ENCODE measurements around the gene HOXB9. TPM values are rescaled to one million over a fixed set of nuclear protein-coding genes. Genes with fewer than 3 reads are reported as not detected.

Gene HOXB9
- total RNA-seq, 1 donor, result under 0.01 TPM

DNA sequence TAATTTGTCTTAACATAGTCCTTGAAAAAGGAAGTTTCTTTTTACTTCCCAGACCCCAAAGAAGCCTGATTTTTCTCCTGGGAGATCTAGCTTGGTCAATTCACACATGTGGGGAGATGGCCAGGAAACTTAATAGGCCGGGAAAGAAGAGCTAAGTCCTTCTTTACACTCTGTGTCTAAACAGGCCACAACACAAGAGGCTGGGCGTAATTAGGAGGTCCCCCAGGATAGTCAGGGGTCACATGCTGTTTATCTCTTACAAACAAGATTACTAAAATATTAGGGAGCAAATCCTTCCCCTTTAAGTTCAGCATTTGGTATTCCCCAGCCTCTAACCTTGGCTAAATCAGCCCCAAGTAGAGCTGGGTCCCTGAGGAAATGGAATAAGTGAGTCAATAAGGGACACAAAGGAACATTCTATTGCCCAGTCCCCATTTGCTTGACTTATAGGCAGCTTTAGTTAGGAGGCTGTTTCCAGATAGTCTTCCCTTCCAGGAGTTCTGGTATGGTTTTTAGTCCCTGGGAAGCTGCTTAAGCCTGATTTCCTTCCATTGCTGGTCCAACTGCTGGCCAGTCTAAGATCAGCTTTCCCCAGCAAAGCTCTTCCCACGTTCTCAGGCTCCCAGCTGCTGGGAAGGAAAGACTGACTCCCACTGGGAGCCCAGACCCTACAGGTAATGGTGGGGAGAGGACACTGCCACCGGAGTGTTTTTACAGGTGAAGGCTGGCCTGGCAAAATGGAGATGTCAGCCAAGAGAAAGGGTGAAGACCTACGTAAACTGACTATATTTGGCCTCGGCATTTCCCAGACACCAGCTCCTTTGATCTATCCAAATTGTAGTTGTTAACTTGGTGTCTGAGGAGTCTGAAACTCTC, 14.1 kb upstream of the HOXB9 start:
- DNase-seq (ENCODE audit: low read depth in 2 of 3, low spot score in 2 of 3), result no peak

DNA sequence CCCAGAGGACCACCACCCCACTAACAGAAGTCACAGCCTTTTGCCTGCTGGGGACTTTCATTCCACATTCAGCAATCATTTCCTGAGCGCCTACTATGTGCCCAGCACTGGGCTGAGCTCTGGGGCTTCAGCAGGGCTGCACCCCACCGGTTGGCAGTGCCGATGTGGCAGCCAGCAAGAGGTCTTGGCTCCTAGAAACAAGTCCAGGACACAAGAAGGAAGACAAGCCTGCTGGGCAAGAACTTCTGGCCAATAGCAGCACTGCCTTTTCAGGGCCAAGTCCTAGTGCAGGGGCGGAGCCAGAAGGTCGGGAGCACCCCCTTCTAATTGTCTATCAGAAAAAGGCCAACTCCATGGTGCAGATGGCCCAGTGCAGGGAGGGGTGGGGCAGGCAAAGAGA, 13.0 kb upstream of the HOXB9 start:
- DNase-seq (ENCODE audit: low read depth in 2 of 3, low spot score in 2 of 3), result no peak

DNA sequence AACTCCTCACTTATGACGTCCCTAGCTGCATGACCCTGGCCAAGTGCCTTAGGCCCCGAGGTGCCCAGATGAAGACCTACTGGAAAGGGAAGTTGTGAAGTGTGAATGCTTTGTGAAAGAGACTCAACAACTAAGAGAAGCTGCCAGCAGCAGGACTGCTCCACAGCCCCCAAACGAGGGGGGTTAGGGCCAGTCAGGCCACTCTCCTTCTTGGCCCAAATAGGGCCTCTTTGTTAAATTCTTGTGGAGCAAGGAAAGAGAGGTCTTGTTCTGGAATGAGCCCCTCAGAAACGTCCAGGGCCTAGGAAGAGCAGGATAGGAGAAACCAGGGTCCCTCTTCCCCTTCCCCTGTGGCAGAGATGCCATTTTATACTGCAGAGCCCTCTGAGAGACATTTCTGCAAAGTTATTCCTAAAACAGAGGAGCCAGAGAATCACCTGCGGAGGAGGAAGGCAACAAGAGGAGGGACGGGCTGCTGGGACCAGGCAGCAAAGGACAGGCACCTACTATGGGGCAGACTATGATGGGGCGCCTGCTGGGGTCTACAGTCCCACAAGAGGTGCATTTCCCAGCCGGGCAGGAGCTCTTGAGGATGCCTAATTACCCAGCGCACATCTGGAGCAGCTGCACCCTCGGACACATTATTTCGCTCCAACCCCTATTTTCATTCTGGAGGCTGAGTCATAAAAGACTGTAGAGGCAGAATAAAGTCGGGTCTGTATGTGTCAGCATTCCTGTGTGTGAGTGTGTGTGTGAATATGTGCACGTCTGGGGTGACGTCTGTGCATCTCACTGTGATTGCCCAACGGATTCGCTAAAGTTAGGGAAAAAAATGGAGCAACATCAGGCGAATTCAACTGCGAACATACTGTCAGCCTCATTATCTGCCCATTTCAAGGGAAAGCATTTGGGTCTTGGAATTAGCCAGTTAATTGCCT, 11.4 kb upstream of the HOXB9 start:
- DNase-seq (ENCODE audit: low read depth in 2 of 3, low spot score in 2 of 3), result no peak

DNA sequence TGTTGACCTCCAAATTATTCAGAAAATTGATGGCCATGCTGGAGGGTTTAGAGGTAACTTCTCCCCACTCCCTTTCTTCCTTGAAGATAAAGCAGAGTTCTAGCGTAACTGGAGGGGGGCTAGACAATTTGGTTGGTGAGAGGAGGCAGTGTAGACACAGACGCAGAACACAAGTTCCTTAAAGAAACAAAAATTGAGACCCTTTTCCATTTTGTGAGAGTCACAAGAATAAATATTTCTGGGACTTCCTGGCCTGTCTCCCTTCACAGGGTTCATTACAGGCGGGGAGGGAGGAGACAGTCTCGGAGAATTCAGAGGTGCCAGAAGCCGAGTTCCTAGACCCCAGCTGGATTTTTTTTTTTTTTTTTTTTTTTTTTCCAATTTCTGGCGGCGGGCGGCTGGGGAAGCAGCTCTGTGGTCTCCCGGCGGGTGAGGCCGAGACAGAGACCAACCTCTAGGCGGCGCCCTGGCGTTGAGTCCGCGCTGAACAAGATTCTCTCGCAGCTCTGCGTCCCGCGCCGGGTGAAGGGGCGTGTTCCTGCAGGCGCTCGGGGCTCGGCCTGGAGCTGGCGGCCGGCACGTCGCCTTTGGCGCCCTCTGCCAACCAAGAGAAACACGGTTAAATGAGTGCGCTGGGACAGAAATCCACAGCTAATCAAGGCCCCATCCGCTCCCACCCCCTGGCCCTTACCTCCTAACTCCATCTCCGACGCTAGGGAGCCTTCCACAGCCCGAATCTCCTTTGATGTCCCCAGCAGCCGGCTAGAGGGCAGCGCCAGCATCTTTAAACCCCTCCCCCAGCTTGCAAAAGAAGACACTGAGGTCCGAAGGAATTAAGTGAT, 10.2 kb upstream of the HOXB9 start:
- peak in 2 of 3 donors; percentile 85 to 90 for DNase-seq (ENCODE audit: low read depth in 2 of 3, low spot score in 2 of 3)

DNA sequence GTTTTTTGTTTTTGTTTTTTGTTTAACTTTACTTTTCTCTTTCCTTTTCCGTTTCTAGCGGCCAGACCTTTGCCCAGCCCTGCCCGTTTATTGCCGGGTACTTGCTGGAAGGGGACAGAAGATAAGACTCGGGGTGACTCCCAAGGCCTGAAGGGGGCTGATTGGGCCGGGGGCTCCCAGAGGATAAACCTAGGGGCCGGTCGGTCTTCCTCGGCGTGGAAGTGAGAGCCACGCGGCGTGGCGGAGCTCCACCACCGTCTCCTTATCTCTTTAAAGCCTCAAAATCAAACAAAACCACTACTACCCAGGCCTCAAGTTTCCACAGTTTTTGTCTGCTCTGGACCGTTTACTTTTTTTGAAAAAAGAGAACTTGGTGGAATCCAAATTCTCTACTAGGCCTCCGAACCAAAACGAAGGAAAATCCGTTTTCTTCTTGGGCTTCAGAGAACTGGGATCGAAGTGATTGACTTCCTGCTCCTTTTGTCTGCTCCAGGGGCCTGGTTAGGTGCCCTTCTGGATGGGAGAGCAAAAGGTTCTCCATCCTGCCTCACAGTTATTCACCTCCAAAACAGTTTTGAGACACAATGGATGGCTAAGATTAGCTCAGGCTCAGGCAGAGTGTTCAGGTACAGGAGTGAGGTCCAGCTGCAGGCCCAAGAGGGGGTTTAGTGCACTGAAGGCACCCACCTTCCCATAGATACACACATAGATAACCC, 8.5 kb upstream of the HOXB9 start:
- DNase-seq (ENCODE audit: low read depth in 2 of 3, low spot score in 2 of 3), result no peak

DNA sequence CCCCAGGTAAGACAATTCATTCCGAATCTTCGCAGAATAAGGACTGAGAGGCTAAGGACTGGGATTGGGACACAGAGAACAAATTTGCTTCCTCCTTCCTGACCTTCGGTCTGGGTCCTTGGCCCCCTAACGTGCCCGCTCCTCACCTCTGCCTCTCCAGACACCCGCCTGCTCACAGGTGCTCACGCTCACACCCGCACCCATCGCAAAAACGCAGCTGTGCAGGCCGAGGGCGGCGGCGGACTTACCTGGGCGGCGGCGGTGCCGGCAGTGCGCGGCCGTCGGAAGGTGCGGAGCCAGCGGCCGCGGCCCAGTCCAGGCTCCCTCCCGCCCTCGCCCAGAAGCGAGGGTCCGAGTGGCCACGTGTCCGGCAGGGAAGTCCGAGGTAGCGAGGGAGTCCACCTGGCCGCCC, 7.1 kb upstream of the HOXB9 start:
- no peak for DNase-seq (ENCODE audit: low read depth in 2 of 3, low spot score in 2 of 3)

DNA sequence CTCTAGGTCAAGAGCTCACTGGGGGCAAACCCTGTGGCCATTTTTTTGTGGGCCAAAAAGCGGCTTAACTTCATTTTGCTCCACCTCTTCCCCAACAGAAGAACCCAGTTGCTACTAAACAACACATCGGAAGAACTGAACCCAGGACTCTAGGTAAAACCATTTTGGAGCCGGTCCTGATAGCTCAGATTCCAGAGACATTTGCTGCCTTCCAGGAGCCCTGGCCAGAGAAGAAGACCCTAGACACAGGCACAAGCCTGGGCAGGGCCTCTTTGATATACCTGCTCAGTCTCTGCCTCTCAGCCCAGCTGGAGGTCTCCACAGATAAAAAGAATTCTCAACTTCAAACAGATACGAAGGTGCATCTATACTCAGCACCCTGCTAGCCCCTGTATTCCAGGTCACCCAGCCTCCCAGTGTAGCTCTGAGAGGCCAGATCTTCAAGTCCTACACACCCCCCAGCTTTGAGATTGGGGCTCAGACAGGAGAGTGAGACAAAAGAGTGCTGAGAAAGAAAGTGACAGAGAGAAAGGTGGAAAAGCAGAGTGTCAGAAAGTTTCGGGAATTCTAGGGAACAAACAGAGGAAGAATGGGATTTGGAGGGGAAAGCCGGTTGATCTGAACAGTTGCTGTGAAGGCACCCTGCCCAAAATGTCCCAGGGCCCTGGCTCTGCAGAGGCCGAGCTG, 6.6 kb upstream of the HOXB9 start:
- no peak for DNase-seq (ENCODE audit: low read depth in 2 of 3, low spot score in 2 of 3)

DNA sequence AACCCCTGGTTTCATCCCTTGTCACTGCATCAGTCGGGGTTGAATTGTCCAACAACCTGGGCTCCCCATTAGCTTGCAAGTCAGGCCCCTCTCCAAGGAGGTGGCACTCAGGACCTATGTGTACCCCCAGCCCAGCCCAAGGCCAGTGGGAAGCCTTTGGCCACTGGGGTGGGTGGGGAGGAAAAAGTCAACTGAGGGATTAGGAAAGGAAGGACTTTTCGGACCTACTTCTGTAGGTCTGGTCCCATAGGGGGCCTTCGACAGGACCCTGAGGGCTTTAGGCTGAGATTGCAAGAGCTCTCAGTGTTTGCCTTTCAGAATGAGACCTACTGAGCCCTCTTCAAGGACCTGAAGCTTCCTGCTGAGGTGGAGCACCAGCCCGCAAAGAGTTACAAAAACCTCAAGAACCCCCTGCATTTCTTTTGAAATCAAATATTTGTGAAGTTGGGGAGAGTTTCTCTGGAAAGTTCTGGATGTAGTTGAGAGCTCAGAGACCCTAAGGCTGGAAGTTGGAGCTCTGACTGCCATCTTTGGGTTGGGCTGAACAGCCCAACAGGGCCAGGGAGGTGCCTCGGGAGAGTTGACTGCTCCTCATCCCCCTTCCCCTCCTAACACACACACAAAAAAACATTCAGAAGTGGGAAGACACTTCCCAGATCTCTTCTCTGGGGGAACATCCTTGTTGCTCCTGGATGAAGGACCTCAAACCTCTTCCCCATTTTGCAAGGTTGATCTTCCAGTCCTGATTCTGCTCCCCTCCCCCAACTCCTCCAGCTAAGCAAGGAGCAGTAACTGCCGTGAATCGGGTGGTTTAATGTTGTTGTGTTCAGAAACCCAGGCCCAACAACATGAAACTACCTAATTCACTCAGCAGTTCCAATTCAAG, 5.8 kb upstream of the HOXB9 start:
- no peak for DNase-seq (ENCODE audit: low read depth in 2 of 3, low spot score in 2 of 3)

DNA sequence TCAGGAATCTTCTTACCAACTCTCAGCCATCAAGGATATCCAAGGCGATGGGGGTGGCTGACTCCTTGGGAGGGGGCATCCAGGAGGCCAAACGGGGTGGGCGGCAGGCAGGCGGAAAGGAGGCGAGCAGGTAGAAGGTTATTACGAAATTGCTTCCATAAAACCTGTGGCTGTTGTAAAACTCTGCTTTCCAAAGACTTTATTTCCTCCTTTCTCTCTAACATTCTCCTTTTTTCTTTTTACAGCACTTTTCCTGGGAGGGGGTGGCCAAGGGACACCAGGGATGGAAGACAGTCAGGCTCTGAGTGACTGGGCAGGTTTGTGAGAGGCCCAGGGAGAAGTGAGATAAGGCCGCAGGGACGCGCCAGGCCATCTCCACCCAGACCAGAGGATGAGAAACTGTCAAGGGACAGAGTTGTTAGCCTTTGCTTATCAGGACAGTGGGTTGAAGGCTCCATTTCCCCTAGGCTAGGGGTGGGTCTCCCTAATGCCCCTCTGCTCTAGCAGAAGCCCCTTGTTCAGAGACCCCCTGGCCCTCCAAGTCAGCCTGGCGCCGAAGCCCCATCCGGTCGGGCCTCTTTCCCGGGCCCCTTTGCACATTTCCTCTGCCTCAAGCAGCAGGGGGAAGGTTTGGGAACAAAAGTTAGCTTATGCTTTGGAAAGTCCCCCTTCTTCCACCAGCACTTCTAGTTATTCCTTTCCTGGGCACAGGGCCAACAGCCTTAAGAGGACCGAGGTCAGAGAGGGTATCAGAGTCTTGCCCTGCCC, 5.0 kb upstream of the HOXB9 start:
- DNase-seq (ENCODE audit: low read depth in 2 of 3, low spot score in 2 of 3), result no peak

DNA sequence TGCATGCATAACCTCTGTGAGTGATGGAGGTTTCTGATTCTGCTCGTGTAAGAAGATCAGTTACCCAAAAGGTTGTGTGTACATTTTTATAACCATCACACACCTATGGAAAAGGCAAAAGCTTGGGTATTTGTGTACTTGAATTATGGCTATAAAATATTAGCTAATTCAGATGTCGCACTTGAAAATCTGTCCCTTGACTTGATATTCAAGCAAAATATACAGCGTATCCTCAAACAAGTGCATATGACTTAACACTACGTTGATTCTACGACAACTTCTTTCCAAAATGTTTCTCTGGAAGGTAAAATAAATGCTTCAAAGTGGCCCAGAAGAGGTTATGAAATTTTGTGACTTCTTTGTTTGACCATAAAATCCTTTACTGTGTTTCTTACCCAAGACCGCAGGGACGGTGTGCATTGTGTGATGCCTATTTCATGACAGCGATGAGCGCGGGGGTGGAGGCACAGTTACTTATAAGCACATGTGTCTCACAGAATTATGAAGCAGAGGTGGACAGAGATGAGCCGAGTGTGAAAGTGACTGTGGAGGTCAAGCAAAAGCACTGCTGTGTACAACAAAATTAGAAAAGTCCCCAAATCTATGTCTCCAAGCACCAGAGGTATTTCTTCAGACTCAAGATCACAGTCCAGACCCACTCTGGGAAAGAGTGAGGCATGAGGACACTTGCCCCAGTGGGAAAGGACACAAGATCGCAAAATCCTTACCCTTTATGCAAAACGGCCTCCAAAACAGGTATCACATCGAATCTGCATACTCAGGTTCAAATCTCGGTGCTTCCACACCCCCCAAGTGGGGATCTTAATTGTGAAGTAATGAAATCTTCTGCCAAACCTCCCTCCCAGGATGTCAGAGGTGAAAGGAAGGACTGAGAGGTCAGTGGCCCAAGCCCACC, 4.1 kb upstream of the HOXB9 start:
- DNase-seq (ENCODE audit: low read depth in 2 of 3, low spot score in 2 of 3), result no peak

DNA sequence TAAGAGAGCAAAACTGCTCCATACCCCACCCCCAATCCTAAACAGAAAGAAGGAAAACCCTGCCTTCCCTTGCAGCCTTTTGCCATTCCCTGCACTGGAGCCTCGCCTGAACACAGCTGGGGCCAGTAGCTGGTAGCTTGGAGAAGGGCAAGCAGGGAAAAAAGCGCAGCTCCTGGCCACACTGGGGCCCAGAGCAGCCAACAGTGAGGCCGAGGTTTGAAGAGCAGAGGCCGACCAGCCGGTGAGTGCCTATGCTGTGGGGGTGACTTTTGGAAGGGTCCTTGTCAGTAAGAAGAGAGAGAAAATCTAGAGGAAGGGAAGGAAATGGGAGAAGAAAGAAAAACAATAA, 3.2 kb upstream of the HOXB9 start:
- no peak for DNase-seq (ENCODE audit: low read depth in 2 of 3, low spot score in 2 of 3)

DNA sequence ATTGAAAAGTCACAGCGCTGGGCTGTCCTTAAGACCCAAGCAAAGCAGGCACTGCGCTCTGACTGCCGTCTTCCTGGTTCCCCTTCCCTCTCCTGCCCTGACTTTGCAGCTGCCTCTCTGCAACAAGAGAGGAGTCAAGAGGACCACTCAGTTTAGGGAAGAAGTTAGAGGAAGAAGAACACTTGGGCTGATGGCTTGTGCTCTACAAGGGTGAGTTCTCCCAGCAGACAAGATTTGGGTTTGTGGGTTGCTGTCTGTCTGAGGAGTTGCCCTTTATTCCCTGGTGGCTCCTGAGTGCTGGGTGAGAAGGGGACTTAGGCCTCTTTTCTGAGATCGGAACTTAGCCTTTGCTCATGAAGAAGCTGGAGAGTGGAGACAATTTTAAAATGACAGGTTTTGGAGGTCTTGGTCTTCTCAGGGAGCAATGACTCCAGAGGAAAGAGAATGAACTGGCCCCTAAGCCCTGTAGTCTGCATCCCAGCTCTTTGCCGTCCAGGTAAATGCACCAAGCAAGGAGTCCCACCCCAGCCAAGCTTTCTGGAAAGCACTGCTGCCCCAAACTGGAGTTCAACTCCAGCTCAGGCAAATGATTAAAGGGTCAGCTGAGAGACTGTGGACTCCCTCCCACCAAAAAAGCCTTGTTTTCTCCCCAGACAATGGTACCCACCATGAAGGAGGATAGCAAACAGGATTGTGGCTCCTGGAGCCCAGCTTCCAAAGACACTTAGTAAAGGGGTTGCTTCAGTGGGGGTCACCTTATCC, 2.7 kb upstream of the HOXB9 start:
- no peak for DNase-seq (ENCODE audit: low read depth in 2 of 3, low spot score in 2 of 3)

DNA sequence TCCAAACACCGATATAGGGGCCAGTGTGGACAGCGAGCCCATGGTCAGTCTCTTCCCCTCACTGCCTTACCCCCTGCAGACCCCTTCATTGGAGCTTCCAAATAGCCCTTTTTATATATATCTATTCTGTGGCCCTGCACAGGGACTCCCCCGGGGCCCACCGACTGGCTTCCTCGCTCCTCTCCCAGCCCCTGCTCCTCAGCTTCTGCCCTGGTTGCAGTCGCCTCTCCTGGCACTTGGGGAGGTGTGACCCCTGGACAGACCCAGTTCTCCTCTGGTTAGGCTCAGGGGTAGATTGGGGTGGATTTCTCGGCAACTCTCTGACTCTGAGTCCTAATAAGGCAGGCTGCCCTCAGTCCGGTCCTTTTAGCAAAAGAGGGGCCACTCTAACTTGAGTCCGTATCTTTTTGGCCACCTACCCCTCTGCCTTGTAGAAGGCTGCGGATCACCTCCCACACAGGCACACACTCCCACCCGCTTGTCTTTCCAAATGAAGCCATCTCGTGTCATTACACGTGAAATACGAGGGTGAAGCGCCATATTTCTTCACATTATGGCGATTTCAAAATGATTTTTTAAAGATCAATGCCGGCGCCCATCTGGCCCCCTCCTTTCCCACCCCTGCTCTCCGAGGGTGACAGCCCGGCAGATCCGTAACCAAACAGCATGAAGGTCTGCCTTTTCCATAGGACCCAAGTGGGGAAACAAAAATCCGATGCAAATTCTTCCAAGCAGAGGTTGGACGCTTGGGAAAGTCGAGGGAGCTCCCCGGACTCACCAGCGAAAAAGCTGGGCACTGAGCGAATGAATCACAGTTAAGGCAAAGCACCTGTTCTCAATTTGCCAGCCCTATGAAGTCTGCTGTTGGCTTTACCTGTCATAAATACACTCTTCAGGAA, 1.7 kb upstream of the HOXB9 start:
- DNase-seq (ENCODE audit: low read depth in 2 of 3, low spot score in 2 of 3), result no peak

DNA sequence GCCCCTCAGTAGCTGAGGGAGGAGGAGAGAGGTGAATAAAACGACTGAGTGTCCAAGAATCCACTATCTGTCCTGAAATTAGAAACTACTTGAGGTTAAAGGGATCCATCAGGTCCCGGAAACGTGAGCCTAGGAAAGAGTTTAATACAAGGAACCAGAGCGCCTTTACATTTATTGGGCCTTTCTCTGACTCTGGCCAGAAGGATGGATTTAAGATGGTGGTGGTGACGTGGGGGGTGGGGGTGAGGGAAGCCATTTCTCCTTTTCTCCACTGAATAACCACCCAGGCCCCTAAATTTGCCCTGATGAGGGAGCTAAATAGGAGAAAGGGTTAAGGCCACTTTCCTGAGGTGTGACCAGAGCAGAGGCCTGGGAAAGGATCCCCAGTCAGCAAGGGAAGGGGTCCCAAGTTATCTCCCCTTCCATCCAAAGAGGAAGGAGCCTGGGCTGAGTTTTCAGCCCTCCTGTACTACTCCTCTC, 1.0 kb upstream of the HOXB9 start:
- DNase-seq (ENCODE audit: low read depth in 2 of 3, low spot score in 2 of 3), result no peak

All from hematopoietic multipotent progenitor cell (in vitro differentiated cells).